ENCODE results near the gene WBP1. TPM values are rescaled to one million over a fixed set of nuclear protein-coding genes. Genes with fewer than 3 reads are reported as not detected.

Gene WBP1
- total RNA-seq, 1 experiment from 2014 or later, result 64.4 TPM

GRCh38 chr2:74424995-74425406 lies 33.2 kb upstream of the WBP1 start:
- Histone ChIP-seq H3K79me2 (ENCODE audit: low read length) (no peaks in the 10 kb centered on the region), H3K4me3 (ENCODE audit: low read length) (no peak overlapping the region), H3F3A (ENCODE audit: low read length, unreplicated experiment) (no peaks in the 10 kb centered on the region), H3K4me1 (ENCODE audit: insufficient read depth, low read length) (peaks cover 6% of the 10 kb centered on the region; the same call in 1 of the 2 replicates), H3K27me3 (ENCODE audit: low read length) (no peaks in the 10 kb centered on the region), H3K9me2 (replicated peaks; ENCODE audit: low read length) (no peaks in the 10 kb centered on the region), H3K36me3 (ENCODE audit: low read depth, low read length) (peaks cover 27% of the 10 kb centered on the region), H3K9ac (ENCODE audit: low read length) (no peak overlapping the region), H2AFZ (ENCODE audit: low read length) (no peak overlapping the region), H4K20me1 (ENCODE audit: low read length) (no peaks in the 10 kb centered on the region), H3K27ac (ENCODE audit: low read length) (no peak overlapping the region), H3K4me2 (ENCODE audit: low read length) (no peak overlapping the region), H3K9me3 (ENCODE audit: low read length) (no peaks in the 10 kb centered on the region)
- TF ChIP-seq CTCF (conservative IDR thresholded peaks at IDR 0.05; ENCODE audit: low read depth, low read length), result no peak
- no peak for TF ChIP-seq EZH2phosphoT487 (IDR thresholded peaks at IDR 0.05; ENCODE audit: borderline replicate concordance, low read length)
- no peak for TF ChIP-seq EZH2 (IDR thresholded peaks at IDR 0.05; ENCODE audit: low read length, unreplicated experiment)
- ChIA-PET CTCF (no interaction called here), POLR2A (ENCODE audit: unreplicated experiment) (no interaction called here)
- no TSS peak for BruUV-seq (replicated peaks)
- DNase-seq (no peak), ATAC-seq (no peak)
- intact Hi-C loops (cut with micrococcal nuclease), result no loop called here

GRCh38 chr2:74425523-74425922 lies 32.7 kb upstream of the WBP1 start:
- BruUV-seq (replicated peaks), result no TSS peak
- intact Hi-C loops (cut with micrococcal nuclease), result no loop called here
- ChIA-PET POLR2A (ENCODE audit: unreplicated experiment) (no interaction called here), CTCF (no interaction called here)
- no peaks in the 10 kb centered on the region for H4K20me1 ChIP-seq (ENCODE audit: low read length)
- H3K27me3 ChIP-seq (ENCODE audit: low read length), result no peaks in the 10 kb centered on the region
- H3K79me2 ChIP-seq (ENCODE audit: low read length), result no peaks in the 10 kb centered on the region
- H3K27ac ChIP-seq (ENCODE audit: low read length), result no peak overlapping the region
- H3K4me3 ChIP-seq (ENCODE audit: low read length), result no peak overlapping the region
- ATAC-seq, result no peak
- H3K9ac ChIP-seq (ENCODE audit: low read length), result no peak overlapping the region
- H3K9me2 ChIP-seq (replicated peaks; ENCODE audit: low read length), result no peaks in the 10 kb centered on the region
- no peak overlapping the region for H3K4me2 ChIP-seq (ENCODE audit: low read length)
- peaks cover 31% of the 10 kb centered on the region for H3K36me3 ChIP-seq (ENCODE audit: low read depth, low read length)
- H3F3A ChIP-seq (ENCODE audit: low read length, unreplicated experiment), result no peaks in the 10 kb centered on the region
- TF ChIP-seq EZH2 (IDR thresholded peaks at IDR 0.05; ENCODE audit: low read length, unreplicated experiment) (no peak), EZH2phosphoT487 (IDR thresholded peaks at IDR 0.05; ENCODE audit: borderline replicate concordance, low read length) (no peak), CTCF (conservative IDR thresholded peaks at IDR 0.05; ENCODE audit: low read depth, low read length) (no peak)
- H2AFZ ChIP-seq (ENCODE audit: low read length), result no peak overlapping the region
- peaks cover 6% of the 10 kb centered on the region; the same call in 1 of the 2 replicates for H3K4me1 ChIP-seq (ENCODE audit: insufficient read depth, low read length)
- no peak for DNase-seq
- H3K9me3 ChIP-seq (ENCODE audit: low read length), result no peaks in the 10 kb centered on the region

GRCh38 chr2:74426181-74426758 lies 32.0 kb upstream of the WBP1 start:
- no peaks in the 10 kb centered on the region for H3K79me2 ChIP-seq (ENCODE audit: low read length)
- no peak for TF ChIP-seq EZH2 (IDR thresholded peaks at IDR 0.05; ENCODE audit: low read length, unreplicated experiment)
- TF ChIP-seq CTCF (conservative IDR thresholded peaks at IDR 0.05; ENCODE audit: low read depth, low read length), result no peak
- TF ChIP-seq EZH2phosphoT487 (IDR thresholded peaks at IDR 0.05; ENCODE audit: borderline replicate concordance, low read length), result no peak
- ATAC-seq (no peak), DNase-seq (no peak)
- peaks cover 2% of the 10 kb centered on the region; the same call in 1 of the 2 replicates for H4K20me1 ChIP-seq (ENCODE audit: low read length)
- H3F3A ChIP-seq (ENCODE audit: low read length, unreplicated experiment), result no peaks in the 10 kb centered on the region
- ChIA-PET POLR2A (ENCODE audit: unreplicated experiment) (no interaction called here), CTCF (no interaction called here)
- H3K36me3 ChIP-seq (ENCODE audit: low read depth, low read length), result peaks cover 31% of the 10 kb centered on the region
- intact Hi-C loops (cut with micrococcal nuclease), result no loop called here
- H3K9ac ChIP-seq (ENCODE audit: low read length), result no peak overlapping the region
- H3K4me3 ChIP-seq (ENCODE audit: low read length), result no peak overlapping the region
- no TSS peak for BruUV-seq (replicated peaks)
- H3K9me3 ChIP-seq (ENCODE audit: low read length), result no peaks in the 10 kb centered on the region
- no peaks in the 10 kb centered on the region for H3K9me2 ChIP-seq (replicated peaks; ENCODE audit: low read length)
- no peaks in the 10 kb centered on the region; the same call in 1 of the 2 replicates for H3K4me1 ChIP-seq (ENCODE audit: insufficient read depth, low read length)
- H2AFZ ChIP-seq (ENCODE audit: low read length), result no peak overlapping the region
- no peak overlapping the region for H3K27ac ChIP-seq (ENCODE audit: low read length)
- no peaks in the 10 kb centered on the region for H3K27me3 ChIP-seq (ENCODE audit: low read length)
- no peak overlapping the region for H3K4me2 ChIP-seq (ENCODE audit: low read length)

Measured in PC-3 (cell line).